Ovary (tissue), 3 donors: ENCODE measurements around the gene CNTD1.

Experiments used
- EP300 ChIP-seq: sonication (generic); formaldehyde crosslinking; IDR thresholded peaks from one replicate; pipeline ENCODE4 v1.6.1; 2017; ENCODE audit warnings: antibody characterized with exemption
- TF ChIP-seq, protein P1 (sequence below), 3 donors: fragments of 450-650 bp in 2 of 3; fragments of 200-600 bp in 1 of 3; IDR thresholded peaks; one replicate each; pipeline versions ENCODE4 v1.5.1 to v1.8.0; 2016 to 2022; ENCODE audit warnings: antibody characterized with exemption in 3 of 3, mild to moderate bottlenecking in 1 of 3
- donor health status: DM: no; HTN: no; CAD: no.

DNA sequence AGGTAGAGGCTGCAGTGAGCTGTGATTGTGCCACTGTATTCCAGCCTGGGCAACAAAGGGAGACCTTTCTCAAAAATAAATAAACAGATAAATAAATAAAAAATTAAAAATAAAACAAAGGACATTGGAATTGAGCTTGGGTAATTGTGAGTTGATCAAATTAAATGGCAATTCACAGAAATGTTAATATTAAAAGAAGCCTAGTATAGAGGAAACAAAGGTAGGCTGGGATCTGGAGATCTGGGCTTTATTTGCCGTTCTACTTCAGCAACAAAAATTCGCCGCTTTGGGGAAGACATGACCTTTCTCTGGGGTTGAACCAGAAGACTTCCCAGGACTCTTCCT lies 25.7 kb upstream of the CNTD1 start:
- TF ChIP-seq, protein P1, sequence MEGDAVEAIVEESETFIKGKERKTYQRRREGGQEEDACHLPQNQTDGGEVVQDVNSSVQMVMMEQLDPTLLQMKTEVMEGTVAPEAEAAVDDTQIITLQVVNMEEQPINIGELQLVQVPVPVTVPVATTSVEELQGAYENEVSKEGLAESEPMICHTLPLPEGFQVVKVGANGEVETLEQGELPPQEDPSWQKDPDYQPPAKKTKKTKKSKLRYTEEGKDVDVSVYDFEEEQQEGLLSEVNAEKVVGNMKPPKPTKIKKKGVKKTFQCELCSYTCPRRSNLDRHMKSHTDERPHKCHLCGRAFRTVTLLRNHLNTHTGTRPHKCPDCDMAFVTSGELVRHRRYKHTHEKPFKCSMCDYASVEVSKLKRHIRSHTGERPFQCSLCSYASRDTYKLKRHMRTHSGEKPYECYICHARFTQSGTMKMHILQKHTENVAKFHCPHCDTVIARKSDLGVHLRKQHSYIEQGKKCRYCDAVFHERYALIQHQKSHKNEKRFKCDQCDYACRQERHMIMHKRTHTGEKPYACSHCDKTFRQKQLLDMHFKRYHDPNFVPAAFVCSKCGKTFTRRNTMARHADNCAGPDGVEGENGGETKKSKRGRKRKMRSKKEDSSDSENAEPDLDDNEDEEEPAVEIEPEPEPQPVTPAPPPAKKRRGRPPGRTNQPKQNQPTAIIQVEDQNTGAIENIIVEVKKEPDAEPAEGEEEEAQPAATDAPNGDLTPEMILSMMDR (IDR thresholded peaks at IDR 0.05) = no peak
- no peak for TF ChIP-seq EP300
